ENCODE data around the gene AEBP1.

AEBP1 gene

DNA sequence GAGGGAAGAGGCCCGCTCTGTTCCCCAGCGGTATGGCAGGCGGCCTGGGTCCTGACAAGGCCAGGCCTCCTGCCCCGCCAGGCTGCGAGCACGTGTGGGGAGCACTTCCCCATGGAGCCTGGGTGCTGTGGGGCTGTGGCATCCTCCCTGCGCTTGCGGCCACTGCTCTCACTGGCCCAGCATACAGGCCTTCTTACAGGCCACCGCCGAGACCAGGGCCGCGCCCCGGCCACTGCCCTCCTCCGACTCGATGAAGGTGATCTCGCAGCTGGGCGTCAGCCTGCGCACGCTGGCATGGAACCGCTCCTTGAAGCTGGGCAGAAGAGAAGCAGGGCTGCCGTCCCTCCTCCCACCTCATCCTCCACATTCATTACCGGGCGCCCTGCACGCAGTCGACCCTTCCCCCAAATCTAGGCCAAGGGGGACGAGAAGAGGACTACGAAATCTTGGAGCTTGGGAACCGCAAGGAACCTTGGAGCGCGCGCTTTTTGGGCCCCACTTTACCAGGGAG lies 40.9 kb downstream of the AEBP1 start:
- DNase-seq: no peak

DNA sequence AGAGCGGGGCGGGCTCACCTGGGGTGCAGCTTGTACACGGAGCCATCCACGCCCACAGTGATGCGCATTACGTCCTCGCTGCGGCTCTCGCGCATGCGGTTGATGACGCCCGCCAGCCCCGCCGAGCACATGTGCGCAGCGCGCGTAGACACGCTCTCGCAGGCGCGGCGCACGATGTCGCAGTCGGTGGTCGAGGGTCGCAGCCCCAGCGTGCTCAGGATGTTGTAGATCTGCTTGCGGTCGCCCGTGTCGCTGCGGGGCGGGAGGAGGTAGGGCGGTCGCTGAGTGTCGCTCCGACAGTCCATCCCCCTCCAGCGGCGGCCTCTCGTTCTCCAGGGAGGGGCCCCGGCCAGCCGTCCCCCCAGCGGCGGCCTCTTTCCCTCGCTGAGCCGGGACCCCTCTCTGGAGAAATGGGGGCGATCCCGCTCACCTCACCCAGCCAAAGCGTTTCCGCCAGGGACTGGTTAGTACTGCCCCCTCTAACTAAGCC lies 41.4 kb downstream of the AEBP1 start:
- peak; percentile 33 for DNase-seq

DNA sequence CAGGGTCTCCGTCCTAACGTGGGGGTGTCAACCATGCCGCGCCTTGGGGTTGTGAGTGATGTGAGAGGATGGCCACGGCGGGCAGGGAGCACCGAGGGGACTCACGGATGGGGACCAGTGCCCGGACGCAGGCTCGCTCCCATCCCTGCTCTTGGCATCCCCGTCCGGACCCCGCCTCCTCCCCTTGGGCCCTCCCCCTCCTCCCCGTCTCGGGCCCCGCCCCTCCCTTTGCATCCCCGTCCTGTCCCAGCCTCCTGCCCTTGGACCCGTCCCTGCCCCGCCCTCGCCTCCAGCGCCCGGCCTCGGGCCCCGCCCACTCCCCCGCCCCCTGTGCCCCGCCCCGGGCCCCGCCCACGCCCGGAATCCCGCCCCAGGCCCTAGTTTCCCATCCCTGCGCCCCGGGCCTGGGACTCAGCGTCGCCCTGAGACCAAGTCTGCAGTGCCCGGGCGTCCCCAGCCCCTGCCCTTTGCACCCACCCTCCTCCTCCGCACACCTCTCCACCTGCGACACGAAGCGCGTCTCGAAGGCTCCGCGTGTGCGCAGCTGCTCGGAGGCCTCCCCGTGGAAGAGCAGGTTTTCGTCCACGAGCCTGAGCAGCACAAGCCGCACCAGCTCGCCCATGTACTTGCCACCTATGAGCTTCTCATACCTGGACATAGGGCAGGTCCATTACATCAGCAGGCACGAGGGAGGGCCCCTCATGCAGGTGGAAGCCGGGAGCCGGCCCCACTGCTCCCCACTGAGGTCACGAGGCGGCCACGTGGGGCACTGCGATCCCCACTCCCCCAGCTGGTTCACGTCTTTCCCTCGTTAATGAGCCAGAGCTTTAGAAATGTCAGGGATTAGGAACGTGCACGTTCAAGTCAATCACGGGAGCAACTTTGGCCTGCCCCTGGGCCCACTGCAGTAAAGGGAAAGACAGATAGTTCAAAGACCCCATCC lies 42.1 kb downstream of the AEBP1 start:
- DNase-seq: peak; percentile 50

GRCh38 chr7:44147026-44147991 lies 43.2 kb downstream of the AEBP1 start:
- no peak for DNase-seq

DNA sequence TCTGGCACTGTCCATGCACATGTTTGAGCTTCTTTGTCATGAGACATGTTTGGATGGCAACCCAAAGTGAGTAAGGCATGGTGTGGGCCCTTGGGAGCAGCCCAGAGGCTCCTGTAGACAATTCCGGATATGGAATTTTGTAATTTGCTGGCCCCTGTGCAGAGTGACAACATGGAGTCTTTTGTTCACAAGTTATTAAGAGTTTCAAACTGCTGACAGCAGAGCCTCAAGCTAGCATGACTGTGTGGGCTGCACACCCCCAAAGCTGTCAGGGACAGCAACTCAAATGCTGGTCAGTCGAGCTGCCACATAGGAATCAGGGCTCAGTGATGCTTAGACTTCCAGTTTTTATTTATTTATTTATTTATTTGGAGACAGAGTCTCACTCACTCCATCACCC lies 44.0 kb downstream of the AEBP1 start:
- DNase-seq: no peak

GRCh38 chr7:44148961-44149536 lies 44.9 kb downstream of the AEBP1 start:
- no peak for DNase-seq

GRCh38 chr7:44149571-44150465 lies 45.7 kb downstream of the AEBP1 start:
- no peak for DNase-seq

DNA sequence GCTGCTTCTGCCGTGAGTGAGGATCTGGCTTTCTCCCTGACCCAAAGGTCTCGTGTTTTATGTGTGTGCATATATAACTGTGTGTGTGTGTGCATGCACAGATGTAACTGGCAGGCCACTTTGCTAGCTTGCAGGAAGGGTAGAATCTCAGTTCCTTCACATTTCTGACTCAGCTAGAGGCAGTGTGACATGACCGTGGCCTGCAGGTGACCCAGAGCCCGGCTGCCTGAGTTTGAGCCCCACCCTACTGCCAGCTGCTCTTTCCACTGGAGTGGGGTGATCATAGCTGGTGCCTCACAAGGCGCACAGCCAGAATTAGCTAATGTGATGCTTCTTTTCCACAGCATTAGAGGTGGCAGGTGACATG lies 46.3 kb downstream of the AEBP1 start:
- no peak for DNase-seq

DNA sequence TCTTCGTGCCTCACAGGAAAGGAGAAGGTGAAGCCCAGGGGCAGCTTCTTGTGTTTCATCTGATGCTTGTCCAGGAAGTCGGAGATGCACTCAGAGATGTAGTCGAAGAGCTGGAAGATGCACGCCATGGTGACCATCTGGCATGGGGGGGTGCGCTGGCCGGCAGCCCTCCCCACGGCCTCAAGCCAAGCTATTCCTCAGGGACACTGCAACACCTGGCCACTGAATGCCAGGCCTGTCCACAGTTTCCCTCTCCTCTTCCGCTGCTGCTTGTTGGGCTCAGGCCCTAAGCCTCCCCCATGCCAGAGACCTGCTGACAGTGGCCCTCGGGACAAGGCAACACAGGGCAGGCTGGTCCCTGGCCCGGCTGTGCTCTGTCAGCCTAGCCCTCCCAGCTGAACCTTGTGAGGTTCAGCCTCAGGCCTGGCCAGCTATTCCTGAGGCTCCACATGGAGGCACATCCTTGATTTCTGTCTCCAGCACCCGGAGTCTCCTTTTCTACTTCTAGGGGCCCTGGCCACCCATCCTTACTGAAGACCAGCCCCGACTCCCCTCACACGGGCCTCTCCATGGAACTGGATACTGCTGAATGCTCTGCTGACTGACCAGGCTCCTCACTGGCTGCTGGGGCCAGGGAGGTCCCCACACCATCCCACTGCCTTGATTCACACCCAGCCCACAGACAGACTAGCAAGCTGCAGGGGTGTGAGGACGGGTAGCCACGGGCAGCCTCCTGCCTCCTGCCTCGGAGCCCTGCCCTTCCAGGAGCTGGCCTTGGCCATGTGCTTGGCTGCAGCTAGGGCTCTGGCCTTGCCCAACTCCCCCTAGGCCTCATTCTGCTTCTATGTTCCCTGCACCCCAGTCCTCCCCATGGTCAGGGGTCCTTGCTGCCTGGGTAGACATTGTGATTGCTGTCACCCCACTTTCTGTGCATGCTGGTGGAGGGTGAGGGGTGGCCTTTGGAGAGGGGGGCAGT lies 47.1 kb downstream of the AEBP1 start:
- no peak for DNase-seq

GRCh38 chr7:44151956-44152355 lies 47.8 kb downstream of the AEBP1 start:
- no peak for DNase-seq

GRCh38 chr7:44152971-44153947 lies 49.1 kb downstream of the AEBP1 start:
- no peak for DNase-seq

DNA sequence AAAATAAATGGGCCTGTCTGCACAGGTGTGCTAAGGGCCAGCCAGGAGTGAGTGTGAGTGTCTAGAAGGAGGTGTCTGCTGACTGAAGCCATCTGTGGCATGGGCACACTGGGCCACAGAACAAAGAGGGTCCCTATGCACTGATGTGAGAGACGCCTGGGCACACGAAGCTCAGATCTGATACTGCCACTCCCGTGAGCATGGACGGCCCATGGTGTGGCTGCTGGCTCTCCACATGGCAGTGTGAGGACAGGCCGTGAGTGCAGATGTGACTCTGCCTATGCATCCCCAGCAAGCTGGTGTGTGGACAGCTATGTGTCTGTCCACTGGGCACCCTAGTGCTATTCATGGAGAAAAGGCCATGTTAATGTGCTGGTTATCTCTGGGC lies 49.8 kb downstream of the AEBP1 start:
- DNase-seq: no peak

- DNase-seq: no peak
These were observed 50.6 kb downstream of the AEBP1 start for GRCh38 chr7:44154703-44155102.

- no peak for DNase-seq
These were observed 51.3 kb downstream of the AEBP1 start for GRCh38 chr7:44155191-44156185.

DNA sequence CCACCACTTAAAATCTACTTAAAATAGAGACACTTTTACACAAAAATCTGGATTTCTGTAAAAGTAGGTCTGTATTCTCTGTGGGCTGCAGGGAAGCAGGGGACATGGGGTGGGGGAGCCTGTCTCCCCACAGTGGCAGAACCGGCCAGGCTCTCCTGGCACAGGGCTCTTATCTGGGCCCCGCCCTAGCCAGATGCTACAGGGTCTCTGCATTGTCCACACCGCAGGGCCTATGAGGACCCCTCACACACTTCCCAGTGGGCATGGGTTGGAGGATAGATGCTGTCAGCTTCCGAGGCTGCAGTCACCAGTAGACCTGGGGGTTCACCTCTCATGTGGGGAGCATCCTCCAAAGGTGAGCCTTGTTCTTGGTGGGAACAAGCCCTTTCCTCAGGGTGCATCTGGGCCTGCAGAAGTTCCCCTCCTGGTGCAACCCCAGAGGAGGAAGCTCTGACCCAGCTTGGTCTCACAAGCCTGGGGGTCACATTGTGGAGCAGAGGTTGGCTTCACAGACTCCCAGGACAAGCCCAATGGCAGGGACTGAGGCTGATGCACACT lies 52.4 kb downstream of the AEBP1 start:
- DNase-seq: no peak

- DNase-seq: no peak
These were observed 53.3 kb downstream of the AEBP1 start for GRCh38 chr7:44157116-44158080.

Measured in activated gamma-delta T cell treated with Interleukin-2 at 50 U/mL for 16 hours (primary cell).